Neural cell (in vitro differentiated cells): Measurements from ENCODE around the gene PPP6R1. TPM values are rescaled to one million over a fixed set of nuclear protein-coding genes. Genes with fewer than 3 reads are reported as not detected.

Experiments
- H2AFZ ChIP-seq: fragments of 200-600, 300-800 bp; sonication (generic), shearing (Covaris generic); 2 replicates; pipeline ENCODE4 v1.6.0; 2014; ENCODE audit warnings: low read depth, mild to moderate bottlenecking, antibody characterized with exemption, low read length, moderate library complexity
- H3F3A ChIP-seq: fragments of 200-600 bp; shearing (Covaris generic); 2 replicates; pipeline ENCODE4 v1.6.1; 2016; ENCODE audit warnings: mild to moderate bottlenecking, moderate library complexity, mixed read lengths, antibody characterized with exemption, low read length; ENCODE audit not compliant: insufficient read depth, poor library complexity, severe bottlenecking
- H3K27ac ChIP-seq: fragments of 200-600, 300-800 bp; sonication (generic), shearing (Covaris generic); 2 replicates; pipeline ENCODE4 v1.5.1; 2014; ENCODE audit warnings: mild to moderate bottlenecking, low read length, moderate library complexity
- H3K27me3 ChIP-seq: fragments of 300-800, 200-600 bp; sonication (generic), shearing (Covaris generic); 2 replicates; pipeline ENCODE4 v1.6.0; 2014; ENCODE audit warnings: mild to moderate bottlenecking, low read depth, low read length, moderate library complexity; ENCODE audit not compliant: insufficient read depth
- H3K36me3 ChIP-seq: fragments of 300-800, 200-600 bp; sonication (generic), shearing (Covaris generic); 2 replicates; pipeline ENCODE4 v1.5.1; 2014; ENCODE audit warnings: mild to moderate bottlenecking, antibody characterized with exemption, low read length, moderate library complexity; ENCODE audit not compliant: insufficient read depth
- H3K4me2 ChIP-seq: fragments of 300-800, 200-600 bp; sonication (generic), shearing (Covaris generic); 2 replicates; pipeline ENCODE4 v1.6.0; 2014; ENCODE audit warnings: mild to moderate bottlenecking, low read length
- H3K4me3 ChIP-seq: fragments of 300-800, 200-600 bp; sonication (generic), shearing (Covaris generic); 2 replicates; pipeline ENCODE4 v1.5.1; 2014; ENCODE audit warnings: mild to moderate bottlenecking, low read length, moderate library complexity
- H3K79me2 ChIP-seq: fragments of 200-600 bp; shearing (Covaris generic); replicated peaks from 2 replicates; pipeline ENCODE4 v1.6.0; 2014; ENCODE audit warnings: mild to moderate bottlenecking, low read length, moderate library complexity; ENCODE audit not compliant: insufficient read depth
- H3K9ac ChIP-seq: fragments of 300-800, 200-600 bp; sonication (generic), shearing (Covaris generic); 2 replicates; pipeline ENCODE4 v1.6.1; 2016; ENCODE audit warnings: mild to moderate bottlenecking, low read length, mixed read lengths
- H3K9me2 ChIP-seq: fragments of 200-600 bp; shearing (Covaris generic); 2 replicates; pipeline ENCODE4 v1.6.1; 2016; ENCODE audit warnings: mild to moderate bottlenecking, low read length, mixed read lengths; ENCODE audit not compliant: insufficient read depth
- H3K9me3 ChIP-seq: fragments of 200-600, 300-800 bp; sonication (generic), shearing (Covaris generic); 2 replicates; pipeline ENCODE4 v1.6.1; 2016; ENCODE audit warnings: mild to moderate bottlenecking, mixed run types, low read length, moderate library complexity, mixed read lengths
- H4K20me1 ChIP-seq: fragments of 200-600 bp; shearing (Covaris generic); 2 replicates; pipeline ENCODE4 v1.6.1; 2016; ENCODE audit warnings: mild to moderate bottlenecking, mixed run types; ENCODE audit not compliant: insufficient read depth
- CTCF ChIP-seq: fragments of 450-650 bp; IDR thresholded peaks from 2 replicates; pipeline ENCODE4 v1.5.1; 2014; ENCODE audit warnings: antibody characterized with exemption, mild to moderate bottlenecking, moderate library complexity; ENCODE audit not compliant: poor library complexity, severe bottlenecking
- EP300 ChIP-seq: fragments of 450-650 bp; conservative IDR thresholded peaks from 2 replicates; pipeline ENCODE4 v1.6.1; 2014; ENCODE audit warnings: antibody characterized with exemption, mild to moderate bottlenecking, moderate library complexity; ENCODE audit not compliant: poor library complexity, severe bottlenecking
- EZH2 ChIP-seq: fragments of 200-600, 300-800 bp; shearing (Covaris generic), sonication (generic); IDR thresholded peaks from 2 replicates; pipeline ENCODE4 v1.6.1; 2014; ENCODE audit warnings: antibody characterized with exemption, low read length, borderline replicate concordance, mild to moderate bottlenecking; ENCODE audit not compliant: insufficient read depth, poor library complexity, severe bottlenecking
- MXI1 ChIP-seq: fragments of 450-650 bp; conservative IDR thresholded peaks from 2 replicates; pipeline ENCODE4 v1.6.1; 2014; ENCODE audit warnings: antibody characterized with exemption, mild to moderate bottlenecking; ENCODE audit not compliant: poor library complexity, severe bottlenecking
- POLR2AphosphoS5 ChIP-seq: IDR thresholded peaks from 2 replicates; pipeline ENCODE4 v1.6.1; 2012
- RAD21 ChIP-seq: fragments of 450-650 bp; conservative IDR thresholded peaks from 2 replicates; pipeline ENCODE4 v1.6.1; 2014; ENCODE audit warnings: antibody characterized with exemption, mild to moderate bottlenecking, moderate library complexity
- REST ChIP-seq: IDR thresholded peaks from 2 replicates; pipeline ENCODE4 v1.6.1; 2012; ENCODE audit warnings: borderline replicate concordance
- SMC3 ChIP-seq: fragments of 450-650 bp; conservative IDR thresholded peaks from 2 replicates; pipeline ENCODE4 v1.6.1; 2014; ENCODE audit warnings: antibody characterized with exemption, mild to moderate bottlenecking, moderate library complexity; ENCODE audit not compliant: poor library complexity
- TAF1 ChIP-seq: IDR thresholded peaks from 2 replicates; pipeline ENCODE4 v1.6.1; 2012; ENCODE audit warnings: low read depth
- polyA minus RNA-seq: library from RNA; depleted of rRNA, polyadenylated mRNA; stranded (reverse); fragments of >200 nt; gene quantifications from 2 replicates; pipeline ENCODE4 v1.2.3, GENCODE V29; 2014
- polyA plus RNA-seq: library from polyadenylated mRNA; depleted of rRNA; stranded (reverse); fragments of >200 nt; gene quantifications from 2 replicates; pipeline ENCODE4 v1.2.3, GENCODE V29; 2014

PPP6R1 gene
- polyA plus RNA-seq (20.0 and 33.0 TPM in 2 replicates), polyA minus RNA-seq (27.1 and 32.1 TPM in 2 replicates)

- Histone ChIP-seq H3K4me3 (peak within 1 kb of the TSS; percentile 95), H3K27me3 (no peaks in the 10 kb centered on the region), H3K27ac (peak within 1 kb of the TSS; percentile 92), H3K9me3 (no peaks in the 10 kb centered on the region), H3K4me2 (peak within 1 kb of the TSS; percentile 99), H2AFZ (peak within 1 kb of the TSS; percentile 80), H4K20me1 (peaks cover 10% of the 10 kb centered on the region), H3F3A (no peaks in the 10 kb centered on the region), H3K36me3 (no peaks in the 10 kb centered on the region), H3K9me2 (no peaks in the 10 kb centered on the region), H3K79me2 (peaks cover 37% of the 10 kb centered on the region), H3K9ac (peak within 1 kb of the TSS; percentile 95)
- TF ChIP-seq SMC3 (peak; percentile 78), REST (peak; percentile 75), EZH2 (no peak), POLR2AphosphoS5 (peak; percentile 89), CTCF (peak; percentile 39), RAD21 (peak; percentile 70), MXI1 (peak; percentile 64), TAF1 (peak; percentile 31), EP300 (peak; percentile 87)
Measured at GRCh38 chr19:55258828-55259539, at the start of gene PPP6R1. PPP6R1 (minus strand) TSS chr19:55259017; CDS start chr19:55247103, 11,914 bp downstream.

- H3K4me2 ChIP-seq, result no peak overlapping the region
- no peak overlapping the region for H3K9ac ChIP-seq
- H2AFZ ChIP-seq, result no peak overlapping the region
- H3K9me2 ChIP-seq, result no peaks in the 10 kb centered on the region
- no peak for TF ChIP-seq CTCF
- TF ChIP-seq POLR2AphosphoS5, result no peak
- no peak for TF ChIP-seq EP300
- TF ChIP-seq REST, result no peak
- TF ChIP-seq RAD21, result no peak
- TF ChIP-seq SMC3, result no peak
- TF ChIP-seq TAF1, result no peak
- TF ChIP-seq MXI1, result no peak
- H3K4me3 ChIP-seq, result no peak overlapping the region
- no peaks in the 10 kb centered on the region for H3K79me2 ChIP-seq
- H4K20me1 ChIP-seq, result no peaks in the 10 kb centered on the region
- no peaks in the 10 kb centered on the region for H3F3A ChIP-seq
- H3K27ac ChIP-seq, result no peak overlapping the region
- H3K27me3 ChIP-seq, result no peaks in the 10 kb centered on the region
- H3K36me3 ChIP-seq, result no peaks in the 10 kb centered on the region
- H3K9me3 ChIP-seq, result no peaks in the 10 kb centered on the region
Measured at GRCh38 chr19:55308281-55308680, 49.5 kb upstream of the PPP6R1 start.
